Activated CD4-positive, alpha-beta T cell treated with anti-CD3 and anti-CD28 coated beads for 48 hours (primary cell): ENCODE results near the gene IL27RA.
"Not testable (repeated sequence)": the region's sequence is repeated elsewhere in the genome, so short reads cannot be mapped to it uniquely, and the experiment has no call there.

Experiments used
- DNase-seq: peaks from one replicate; pipeline ENCODE4 v3.0.0-alpha.2; 2020

The IL27RA gene

GRCh38 chr19:14033946-14034345 is 2.4 kb downstream of the IL27RA start:
- DNase-seq: no peak

- not testable (repeated sequence) for DNase-seq
Measured at GRCh38 chr19:14035159-14035558, 3.6 kb downstream of the IL27RA start.

- DNase-seq: no peak
Measured at GRCh38 chr19:14035706-14036105, 4.1 kb downstream of the IL27RA start.

- no peak for DNase-seq
Measured at GRCh38 chr19:14039181-14039580, 7.6 kb downstream of the IL27RA start.

GRCh38 chr19:14042659-14043608 is 11.4 kb downstream of the IL27RA start:
- DNase-seq: peak; percentile 32

- not testable (repeated sequence) for DNase-seq
Measured at GRCh38 chr19:14047866-14048265, 16.3 kb downstream of the IL27RA start.

- peak; percentile 88 for DNase-seq
Measured at GRCh38 chr19:14048443-14049153, 17.0 kb downstream of the IL27RA start.

- no peak for DNase-seq
Measured at GRCh38 chr19:14050512-14050911, 18.9 kb downstream of the IL27RA start.

- not testable (repeated sequence) for DNase-seq
Measured at GRCh38 chr19:14050961-14051360, 19.4 kb downstream of the IL27RA start.

GRCh38 chr19:14051980-14052379 is 20.4 kb downstream of the IL27RA start:
- no peak for DNase-seq

- no peak for DNase-seq
Measured at GRCh38 chr19:14052470-14052869, 20.9 kb downstream of the IL27RA start.

GRCh38 chr19:14053032-14053431 is 21.5 kb downstream of the IL27RA start:
- no peak for DNase-seq

- no peak for DNase-seq
Measured at GRCh38 chr19:14053500-14053899, 21.9 kb downstream of the IL27RA start.

GRCh38 chr19:14054099-14054498 is 22.5 kb downstream of the IL27RA start:
- DNase-seq: no peak

GRCh38 chr19:14054721-14055120 is 23.2 kb downstream of the IL27RA start:
- DNase-seq: no peak

GRCh38 chr19:14055396-14055795 is 23.8 kb downstream of the IL27RA start:
- no peak for DNase-seq

GRCh38 chr19:14056069-14056666 is 24.6 kb downstream of the IL27RA start:
- no peak for DNase-seq

GRCh38 chr19:14056741-14057356 is 25.3 kb downstream of the IL27RA start:
- no peak for DNase-seq

- DNase-seq: no peak
Measured at GRCh38 chr19:14058182-14059092, 26.9 kb downstream of the IL27RA start.

GRCh38 chr19:14059093-14059480 is 27.5 kb downstream of the IL27RA start:
- DNase-seq: peak; percentile 70

GRCh38 chr19:14059652-14060155 is 28.1 kb downstream of the IL27RA start:
- DNase-seq: no peak
